PC-9 (cell line): Measurements from ENCODE around the gene RHCG. TPM values are rescaled to one million over a fixed set of nuclear protein-coding genes. Genes with fewer than 3 reads are reported as not detected.

Experiments
- BruUV-seq: library from RNA; stranded (reverse); fragments of 400-500 nt; replicated peaks from 2 replicates; lab custom pipeline; 2021; lab: Mats Ljungman, UMichigan
- CTCF ChIA-PET: fragments of 300-600 bp; sonication (Branson Sonifier 250); formaldehyde crosslinking; loops from one replicate; lab custom pipeline; 2022; ENCODE audit warnings: antibody characterized with exemption; lab: Charles Lee
- POLR2A ChIA-PET: fragments of 300-600 bp; sonication (Branson Sonifier 250); formaldehyde crosslinking; loops from one replicate; lab custom pipeline; 2022; ENCODE audit warnings: antibody characterized with exemption; ENCODE audit not compliant: unreplicated experiment; lab: Charles Lee
- DNase-seq, 2 experiments: peaks; one replicate each; pipeline versions ENCODE4 v3.0.0 to v3.0.0-alpha.2; 2015 to 2022; ENCODE audit warnings: mixed read lengths in 1 of 2
- H2AFZ ChIP-seq: fragments of 200-600 bp; sonication (generic); 2 replicates; pipeline ENCODE4 v1.8.1; 2017; ENCODE audit warnings: antibody characterized with exemption
- H3F3A ChIP-seq: fragments of 200-600 bp; sonication (generic); 2 replicates; pipeline ENCODE4 v1.8.1; 2017; ENCODE audit warnings: antibody characterized with exemption, mild to moderate bottlenecking, low read depth; ENCODE audit not compliant: insufficient read depth
- H3K27ac ChIP-seq: fragments of 200-600 bp; sonication (generic); 2 replicates; pipeline ENCODE4 v1.6.1; 2016; ENCODE audit warnings: mixed run types
- H3K27me3 ChIP-seq: fragments of 200-600 bp; sonication (generic); 2 replicates; pipeline ENCODE4 v1.6.1; 2016; ENCODE audit warnings: low read depth, mixed run types; ENCODE audit not compliant: insufficient read depth
- H3K36me3 ChIP-seq: fragments of 200-600 bp; sonication (generic); 2 replicates; pipeline ENCODE4 v1.6.1; 2016; ENCODE audit warnings: low read depth, mixed run types
- H3K4me1 ChIP-seq: fragments of 200-600 bp; sonication (generic); replicated peaks from 2 replicates; pipeline ENCODE4 v1.6.1; 2016; ENCODE audit warnings: mixed run types; ENCODE audit not compliant: insufficient read depth
- H3K4me2 ChIP-seq: fragments of 200-600 bp; sonication (generic); 2 replicates; pipeline ENCODE4 v1.6.1; 2017; ENCODE audit warnings: mixed run types
- H3K4me3 ChIP-seq: fragments of 200-600 bp; sonication (generic); 2 replicates; pipeline ENCODE4 v1.6.1; 2016; ENCODE audit warnings: mixed run types
- H3K79me2 ChIP-seq: fragments of 200-600 bp; sonication (generic); 2 replicates; pipeline ENCODE4 v1.6.1; 2017; ENCODE audit warnings: low read depth, mixed run types
- H3K9me2 ChIP-seq: fragments of 200-600 bp; sonication (generic); 2 replicates; pipeline ENCODE4 v1.8.1; 2017; ENCODE audit warnings: mild to moderate bottlenecking; ENCODE audit not compliant: insufficient read depth
- H3K9me3 ChIP-seq: fragments of 200-600 bp; sonication (generic); 2 replicates; pipeline ENCODE4 v1.8.1; 2016; ENCODE audit warnings: low read depth; ENCODE audit not compliant: insufficient read depth
- H4K20me1 ChIP-seq: fragments of 200-600 bp; sonication (generic); 2 replicates; pipeline ENCODE4 v1.8.1; 2017; ENCODE audit not compliant: insufficient read depth
- CTCF ChIP-seq: fragments of 200-600 bp; sonication (generic); conservative IDR thresholded peaks from 2 replicates; pipeline ENCODE4 v1.6.1; 2017; ENCODE audit warnings: mixed run types, antibody characterized with exemption, mild to moderate bottlenecking, moderate library complexity
- EZH2 ChIP-seq: fragments of 200-600 bp; sonication (generic); IDR thresholded peaks from 2 replicates; pipeline ENCODE4 v1.8.0; 2017; ENCODE audit warnings: antibody characterized with exemption, low read depth
- intact Hi-C: fragments of 100-400 bp; cut with micrococcal nuclease; formaldehyde crosslinking; loops from one replicate; pipeline ENCODE4 v1.10.0; 2022; ENCODE audit not compliant: unreplicated experiment
- total RNA-seq: library from RNA; stranded (reverse); gene quantifications from 2 replicates; pipeline ENCODE4 v1.2.3, GENCODE V29; 2021

RHCG gene
- total RNA-seq, 1 experiment from 2014 or later: 0.26 TPM

- no peak for DNase-seq
- CTCF ChIA-PET: no interaction called here
- Histone ChIP-seq H3K4me3 (no peak overlapping the region), H3F3A (no peaks in the 10 kb centered on the region), H3K27me3 (no peaks in the 10 kb centered on the region), H3K79me2 (no peaks in the 10 kb centered on the region), H4K20me1 (no peaks in the 10 kb centered on the region), H3K9me2 (no peaks in the 10 kb centered on the region), H3K9me3 (no peaks in the 10 kb centered on the region), H3K27ac (no peak overlapping the region), H3K4me2 (no peak overlapping the region), H2AFZ (no peak overlapping the region), H3K4me1 (peaks cover 12% of the 10 kb centered on the region), H3K36me3 (no peaks in the 10 kb centered on the region)
- POLR2A ChIA-PET: no interaction called here
- TF ChIP-seq EZH2 (no peak), CTCF (no peak)
- intact Hi-C loops: no loop called here
- no TSS peak for BruUV-seq
Observed at GRCh38 chr15:89460048-89460447, 36.3 kb downstream of the RHCG start.

- no peaks in the 10 kb centered on the region for H3F3A ChIP-seq
- H3K27me3 ChIP-seq: no peaks in the 10 kb centered on the region
- BruUV-seq: no TSS peak
- H2AFZ ChIP-seq: no peak overlapping the region
- intact Hi-C loops: no loop called here
- H3K36me3 ChIP-seq: no peaks in the 10 kb centered on the region
- no peak overlapping the region for H3K27ac ChIP-seq
- TF ChIP-seq EZH2 (no peak), CTCF (no peak)
- no peak for DNase-seq
- H3K4me1 ChIP-seq: peaks cover 12% of the 10 kb centered on the region
- H3K4me3 ChIP-seq: no peak overlapping the region
- H4K20me1 ChIP-seq: no peaks in the 10 kb centered on the region
- H3K4me2 ChIP-seq: no peak overlapping the region
- no peaks in the 10 kb centered on the region for H3K79me2 ChIP-seq
- ChIA-PET CTCF (no interaction called here), POLR2A (no interaction called here)
- no peaks in the 10 kb centered on the region for H3K9me3 ChIP-seq
- no peaks in the 10 kb centered on the region for H3K9me2 ChIP-seq
Observed at GRCh38 chr15:89459271-89460038, 36.9 kb downstream of the RHCG start.

GRCh38 chr15:89458440-89458839, 37.9 kb downstream of the RHCG start:
- intact Hi-C loops: no loop called here
- Histone ChIP-seq H3K4me1 (peaks cover 12% of the 10 kb centered on the region), H3K36me3 (no peaks in the 10 kb centered on the region), H3K27ac (no peak overlapping the region), H3K4me3 (no peak overlapping the region), H3K9me2 (no peaks in the 10 kb centered on the region), H3K27me3 (no peaks in the 10 kb centered on the region), H4K20me1 (no peaks in the 10 kb centered on the region), H3K4me2 (no peak overlapping the region), H3F3A (no peaks in the 10 kb centered on the region), H3K9me3 (no peaks in the 10 kb centered on the region), H3K79me2 (no peaks in the 10 kb centered on the region), H2AFZ (no peak overlapping the region)
- CTCF ChIA-PET: interaction anchor here (0.6 kb wide), 1 partner anchor 406 kb away, joined by 4 read pairs; no protein-coding TSS in a partner anchor
- no TSS peak for BruUV-seq
- peak in 1 of 2 experiments; percentile 44 for DNase-seq
- TF ChIP-seq CTCF: no peak
- TF ChIP-seq EZH2: no peak
- POLR2A ChIA-PET: no interaction called here
